ENCODE measurements around the gene SSX2B.
"Not testable (repeated sequence)": the region's sequence is repeated elsewhere in the genome, so short reads cannot be mapped to it uniquely, and the experiment has no call there.

The SSX2B gene

DNA sequence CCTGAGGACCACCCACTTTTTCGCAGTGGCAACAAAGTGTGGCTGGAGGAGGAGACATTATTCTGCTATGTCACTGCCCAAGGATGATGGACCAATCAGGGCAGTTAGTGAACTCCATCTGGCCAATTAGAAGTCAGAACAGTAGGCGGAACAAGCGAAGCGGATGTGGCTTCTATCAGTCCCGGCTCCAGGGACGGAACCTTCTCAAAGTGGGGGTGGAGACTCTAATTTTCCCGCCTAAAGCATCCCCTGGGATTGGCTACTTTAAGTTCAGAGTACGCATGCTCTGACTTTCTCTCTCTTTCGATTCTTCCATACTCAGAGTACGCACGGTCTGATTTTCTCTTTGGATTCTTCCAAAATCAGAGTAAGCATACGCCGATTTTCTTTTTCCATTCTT, at the start of gene SSX2B:
Gene SSX2B, plus strand, starts transcription at position 301 of the 400 bp plus-strand sequence. CDS start 1,429 bp downstream, outside the sequence.
- DNase-seq (ENCODE audit: low read depth); H3K4me3 ChIP-seq (ENCODE audit: low read depth, low read length): not testable (repeated sequence)

- not testable (repeated sequence) for DNase-seq (ENCODE audit: low read depth); H3K4me3 ChIP-seq (ENCODE audit: low read depth, low read length)
Measured at GRCh38 chrX:52707078-52707477, 44.0 kb upstream of the SSX2B start, which contains the start of gene SSX2. Gene SSX2 (minus strand): TSS chrX:52707178. CDS start chrX:52705749, 1,429 bp downstream.

DNA sequence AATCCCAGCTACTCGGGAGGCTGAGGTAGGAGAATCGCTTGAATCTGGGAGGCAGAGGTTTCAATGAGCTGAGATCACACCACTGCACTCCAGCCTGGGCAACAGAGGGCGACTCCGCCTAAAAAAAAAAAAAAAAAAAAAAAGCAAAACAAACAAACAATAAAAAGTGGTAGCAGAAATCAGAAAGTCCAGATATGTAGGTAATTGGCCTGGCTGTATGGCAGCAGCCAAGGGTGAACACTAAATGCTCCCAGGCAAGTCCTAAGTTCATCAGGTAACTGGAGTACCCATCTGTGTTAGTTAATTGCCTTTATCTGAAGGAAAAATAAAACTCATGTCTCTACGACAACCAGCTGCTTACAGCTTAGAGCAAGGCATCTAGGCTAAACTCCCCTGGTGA, 14.9 kb downstream of the SSX2B start:
- not testable (repeated sequence) for H3K4me3 ChIP-seq (ENCODE audit: low read depth, low read length); DNase-seq (ENCODE audit: low read depth)

DNA sequence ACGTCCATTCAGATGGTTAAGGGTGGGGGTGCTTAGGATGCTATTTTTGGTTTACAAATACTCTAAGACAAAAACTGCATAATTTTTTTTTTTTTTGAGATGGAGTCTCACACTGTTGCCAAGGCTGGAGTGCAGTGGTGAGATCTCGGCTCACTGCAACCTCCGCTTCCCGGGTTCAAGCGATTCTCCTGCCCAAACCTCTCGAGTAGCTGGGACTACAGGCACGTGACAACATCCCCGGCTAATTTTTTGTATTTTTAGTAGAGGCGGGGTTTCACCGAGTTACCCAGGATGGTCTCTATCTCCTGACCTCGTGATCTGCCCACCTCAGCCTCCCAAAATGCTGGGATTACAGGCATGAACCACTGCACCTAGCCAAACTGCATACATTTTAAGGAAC, 22.5 kb downstream of the SSX2B start:
- not testable (repeated sequence) for DNase-seq (ENCODE audit: low read depth); H3K4me3 ChIP-seq (ENCODE audit: low read depth, low read length)

GRCh38 chrX:52797327-52797726, 46.3 kb downstream of the SSX2B start, which contains the start of gene SPANXN5:
Gene SPANXN5 (minus strand): TSS chrX:52797427. CDS start chrX:52797348, 79 bp downstream.
- DNase-seq (ENCODE audit: low read depth); H3K4me3 ChIP-seq (ENCODE audit: low read depth, low read length): not testable (repeated sequence)

GRCh38 chrX:52804876-52805275, 53.8 kb downstream of the SSX2B start:
- DNase-seq (ENCODE audit: low read depth); H3K4me3 ChIP-seq (ENCODE audit: low read depth, low read length): not testable (repeated sequence)
